Measurements from ENCODE around the gene ALDH16A1.

DNA sequence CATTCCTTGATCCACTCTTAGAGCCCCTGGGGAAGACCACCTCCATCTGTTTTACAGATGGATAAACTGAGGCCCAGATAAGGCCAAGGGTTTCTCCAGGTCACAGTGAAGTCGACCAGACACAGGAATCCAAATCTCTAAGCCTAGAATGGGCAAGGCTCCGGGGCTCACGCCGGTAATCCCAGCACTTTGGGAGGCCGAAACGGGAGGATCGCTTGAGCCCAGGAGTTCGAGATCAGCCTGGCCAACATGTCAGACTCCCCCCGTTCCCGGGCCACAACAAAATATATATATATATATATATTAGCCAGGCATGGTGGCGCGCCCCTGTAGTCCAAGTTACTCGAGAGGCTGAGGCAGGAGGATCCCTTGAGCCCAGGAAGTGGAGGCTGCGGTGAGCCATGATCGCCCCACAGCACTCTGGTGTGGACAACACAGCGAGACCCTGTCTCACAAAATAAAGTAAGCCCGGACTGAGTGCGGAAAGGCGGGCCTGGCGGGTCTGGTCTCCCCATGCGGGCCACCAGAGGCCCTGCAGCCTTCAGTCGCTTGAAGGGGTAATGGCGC, 33.8 kb downstream of the ALDH16A1 start:
- no peak for TF ChIP-seq GATA2 (IDR thresholded peaks at IDR 0.05; ENCODE audit: low read depth, low read length)
- no peak for TF ChIP-seq GATA3 (IDR thresholded peaks at IDR 0.05; ENCODE audit: low read depth, low read length)

Measured in SH-SY5Y (cell line).